ENCODE measurements around the gene JCAD. TPM values are rescaled to one million over a fixed set of nuclear protein-coding genes. Genes with fewer than 3 reads are reported as not detected.

Gene JCAD
- total and polyA plus RNA-seq, 12 donors = 10.5 to 53.5 (median 22.2) TPM

- DNase-seq = no peak
- intact Hi-C loops (cut with DNase I) = no loop called here
- no peak for TF ChIP-seq CTCF (IDR thresholded peaks at IDR 0.05)
- no peak for TF ChIP-seq POLR2A (IDR thresholded peaks at IDR 0.05)
- H3K27ac ChIP-seq = no peak overlapping the region
- no peaks in the 10 kb centered on the region for H3K27me3 ChIP-seq
- no peak overlapping the region for H3K4me3 ChIP-seq
- H3K9me3 ChIP-seq (replicated peaks in 1 of 3) = no peaks in the 10 kb centered on the region
- no peaks in the 10 kb centered on the region for H3K36me3 ChIP-seq (replicated peaks in 1 of 2)
- H3K4me1 ChIP-seq (replicated peaks in 1 of 2) = no peaks in the 10 kb centered on the region
- WGBS, 4 donors = 74 to 89% (median 83%) methylated on average over 1 of the region's 1 CpG
Observed at GRCh38 chr10:30099101-30099500, 39.7 kb upstream of the JCAD start.

- Histone ChIP-seq H3K27me3 (no peaks in the 10 kb centered on the region), H3K36me3 (replicated peaks in 1 of 2) (no peaks in the 10 kb centered on the region), H3K4me3 (no peak overlapping the region), H3K9me3 (replicated peaks in 1 of 3) (no peaks in the 10 kb centered on the region), H3K27ac (no peak overlapping the region), H3K4me1 (replicated peaks in 1 of 2) (no peaks in the 10 kb centered on the region)
- 40 to 47% (median 41%) methylated on average over 3 of the region's 3 CpGs for WGBS, 4 donors
- TF ChIP-seq POLR2A (IDR thresholded peaks at IDR 0.05) (no peak), CTCF (IDR thresholded peaks at IDR 0.05) (no peak)
- DNase-seq = no peak
- intact Hi-C loops (cut with DNase I) = no loop called here
Observed at GRCh38 chr10:30098629-30099028, 39.2 kb upstream of the JCAD start.

- H3K27ac ChIP-seq = no peak overlapping the region
- TF ChIP-seq CTCF (IDR thresholded peaks at IDR 0.05) = no peak
- intact Hi-C loops (cut with DNase I) = no loop called here
- no peak overlapping the region for H3K4me3 ChIP-seq
- WGBS, 4 donors = 83 to 94% (median 89%) methylated on average over 4 of the region's 4 CpGs
- DNase-seq = no peak
- no peaks in the 10 kb centered on the region for H3K27me3 ChIP-seq
- no peaks in the 10 kb centered on the region for H3K9me3 ChIP-seq (replicated peaks in 1 of 3)
- no peaks in the 10 kb centered on the region for H3K36me3 ChIP-seq (replicated peaks in 1 of 2)
- no peaks in the 10 kb centered on the region for H3K4me1 ChIP-seq (replicated peaks in 1 of 2)
Observed at GRCh38 chr10:30096564-30096963, 37.2 kb upstream of the JCAD start.

GRCh38 chr10:30095631-30096422 is 36.4 kb upstream of the JCAD start:
- Histone ChIP-seq H3K27ac (no peak overlapping the region), H3K4me1 (replicated peaks in 1 of 2) (no peaks in the 10 kb centered on the region), H3K9me3 (replicated peaks in 1 of 3) (no peaks in the 10 kb centered on the region), H3K36me3 (replicated peaks in 1 of 2) (no peaks in the 10 kb centered on the region), H3K4me3 (no peak overlapping the region), H3K27me3 (no peaks in the 10 kb centered on the region)
- 79 to 95% (median 86%) methylated on average over 6 of the region's 6 CpGs for WGBS, 4 donors
- no peak for DNase-seq
- intact Hi-C loops (cut with DNase I) = no loop called here
- TF ChIP-seq CTCF (IDR thresholded peaks at IDR 0.05) = no peak
- TF ChIP-seq POLR2A (IDR thresholded peaks at IDR 0.05) = no peak

Data from adrenal gland (tissue), 12 donors.